ENCODE data around the gene MYOD1.

MYOD1 gene

GRCh38 chr11:17750013-17750800 lies 30.8 kb downstream of the MYOD1 start:
- DNase-seq (ENCODE audit: low read depth) = no peak

GRCh38 chr11:17750801-17751165 lies 31.4 kb downstream of the MYOD1 start:
- DNase-seq (ENCODE audit: low read depth) = no peak

- no peak for DNase-seq (ENCODE audit: low read depth)
These were observed 32.2 kb downstream of the MYOD1 start for GRCh38 chr11:17751558-17751957.

GRCh38 chr11:17752144-17752543 lies 32.8 kb downstream of the MYOD1 start:
- DNase-seq (ENCODE audit: low read depth) = no peak

- no peak for DNase-seq (ENCODE audit: low read depth)
These were observed 33.8 kb downstream of the MYOD1 start for GRCh38 chr11:17753153-17753552.

GRCh38 chr11:17753641-17754040 lies 34.3 kb downstream of the MYOD1 start:
- DNase-seq (ENCODE audit: low read depth) = no peak

- no peak for DNase-seq (ENCODE audit: low read depth)
These were observed 36.5 kb downstream of the MYOD1 start for GRCh38 chr11:17755891-17756290.

- no peak for DNase-seq (ENCODE audit: low read depth)
These were observed 41.0 kb downstream of the MYOD1 start for GRCh38 chr11:17760102-17761029.

- DNase-seq (ENCODE audit: low read depth) = no peak
These were observed 43.1 kb downstream of the MYOD1 start for GRCh38 chr11:17762309-17762974.

- DNase-seq (ENCODE audit: low read depth) = no peak
These were observed 43.9 kb downstream of the MYOD1 start for GRCh38 chr11:17763244-17763643.

GRCh38 chr11:17763703-17764102 lies 44.3 kb downstream of the MYOD1 start:
- no peak for DNase-seq (ENCODE audit: low read depth)

- DNase-seq (ENCODE audit: low read depth) = no peak
These were observed 45.3 kb downstream of the MYOD1 start for GRCh38 chr11:17764446-17765218.

GRCh38 chr11:17765356-17766072 lies 46.1 kb downstream of the MYOD1 start:
- DNase-seq (ENCODE audit: low read depth) = no peak

- DNase-seq (ENCODE audit: low read depth) = no peak
These were observed 46.6 kb downstream of the MYOD1 start for GRCh38 chr11:17766073-17766359.

- no peak for DNase-seq (ENCODE audit: low read depth)
These were observed 47.2 kb downstream of the MYOD1 start for GRCh38 chr11:17766590-17766989.

GRCh38 chr11:17767301-17767885 lies 48.0 kb downstream of the MYOD1 start:
- no peak for DNase-seq (ENCODE audit: low read depth)

GRCh38 chr11:17767914-17768313 lies 48.5 kb downstream of the MYOD1 start:
- no peak for DNase-seq (ENCODE audit: low read depth)

- no peak for DNase-seq (ENCODE audit: low read depth)
These were observed 49.2 kb downstream of the MYOD1 start for GRCh38 chr11:17768547-17768946.

GRCh38 chr11:17769218-17769617 lies 49.8 kb downstream of the MYOD1 start:
- DNase-seq (ENCODE audit: low read depth) = no peak

GRCh38 chr11:17770048-17770652 lies 50.8 kb downstream of the MYOD1 start:
- DNase-seq (ENCODE audit: low read depth) = no peak

GRCh38 chr11:17770917-17771316 lies 51.5 kb downstream of the MYOD1 start:
- DNase-seq (ENCODE audit: low read depth) = no peak

All from activated T-helper 9 cell treated with anti-CD3 and anti-CD28 coated beads, Interleukin-2, amount 50 U/mL, for 16 hours (primary cell).